ENCODE results near the gene STPG3.
A peak's percentile ranks its signal among the peaks of the same experiment; 100 is the strongest.
"Not testable (repeated sequence)": the region's sequence is repeated elsewhere in the genome, so short reads cannot be mapped to it uniquely, and the experiment has no call there.

The STPG3 gene

GRCh38 chr9:137232510-137232909, 18.6 kb upstream of the STPG3 start:
- DNase-seq (ENCODE audit: low read depth in 2 of 3, low spot score in 1 of 3): no peak

GRCh38 chr9:137233143-137233980, 17.7 kb upstream of the STPG3 start:
- no peak for DNase-seq (ENCODE audit: low read depth in 2 of 3, low spot score in 1 of 3)

GRCh38 chr9:137234055-137234697, 16.9 kb upstream of the STPG3 start:
- DNase-seq (ENCODE audit: low read depth in 2 of 3, low spot score in 1 of 3): no peak

- DNase-seq (ENCODE audit: low read depth in 2 of 3, low spot score in 1 of 3): no peak
Observed at GRCh38 chr9:137234758-137235423, 16.2 kb upstream of the STPG3 start.

- DNase-seq (ENCODE audit: low read depth in 2 of 3, low spot score in 1 of 3): no peak
Observed at GRCh38 chr9:137235424-137236237, 15.5 kb upstream of the STPG3 start.

- DNase-seq (ENCODE audit: low read depth in 2 of 3, low spot score in 1 of 3): peak; percentile 80 to 90 (median 87)
Observed at GRCh38 chr9:137236238-137236935, 14.7 kb upstream of the STPG3 start.

- no peak for DNase-seq (ENCODE audit: low read depth in 2 of 3, low spot score in 1 of 3)
Observed at GRCh38 chr9:137236936-137237421, 14.1 kb upstream of the STPG3 start.

- no peak for DNase-seq (ENCODE audit: low read depth in 2 of 3, low spot score in 1 of 3)
Observed at GRCh38 chr9:137237759-137238726, 13.0 kb upstream of the STPG3 start.

GRCh38 chr9:137239541-137240200, 11.4 kb upstream of the STPG3 start:
- not testable (repeated sequence) for DNase-seq (ENCODE audit: low read depth in 2 of 3, low spot score in 1 of 3)

GRCh38 chr9:137240318-137240840, 10.7 kb upstream of the STPG3 start:
- DNase-seq (ENCODE audit: low read depth in 2 of 3, low spot score in 1 of 3): peak; percentile 30 to 63 (median 40)

GRCh38 chr9:137240841-137241489, 10.1 kb upstream of the STPG3 start, which contains the start of gene TUBB4B:
Gene TUBB4B (plus strand): TSS chr9:137241287. CDS start chr9:137241361, 74 bp downstream.
- peak; percentile 94 to 99 (median 97) for DNase-seq (ENCODE audit: low read depth in 2 of 3, low spot score in 1 of 3)

GRCh38 chr9:137241490-137242268, 9.4 kb upstream of the STPG3 start:
- peak in 2 of 3 donors; percentile 31 to 65 for DNase-seq (ENCODE audit: low read depth in 2 of 3, low spot score in 1 of 3)

- no peak for DNase-seq (ENCODE audit: low read depth in 2 of 3, low spot score in 1 of 3)
Observed at GRCh38 chr9:137242269-137243203, 8.6 kb upstream of the STPG3 start.

GRCh38 chr9:137243266-137243625, 7.8 kb upstream of the STPG3 start:
- not testable (repeated sequence) for DNase-seq (ENCODE audit: low read depth in 2 of 3, low spot score in 1 of 3)

GRCh38 chr9:137243626-137244485, 7.2 kb upstream of the STPG3 start:
- no peak for DNase-seq (ENCODE audit: low read depth in 2 of 3, low spot score in 1 of 3)
